Measurements from ENCODE around the gene LRRC43. TPM values are rescaled to one million over a fixed set of nuclear protein-coding genes. Genes with fewer than 3 reads are reported as not detected.

The LRRC43 gene
- polyA plus RNA-seq, 1 donor from 2014 or later: 4.8 TPM

DNA sequence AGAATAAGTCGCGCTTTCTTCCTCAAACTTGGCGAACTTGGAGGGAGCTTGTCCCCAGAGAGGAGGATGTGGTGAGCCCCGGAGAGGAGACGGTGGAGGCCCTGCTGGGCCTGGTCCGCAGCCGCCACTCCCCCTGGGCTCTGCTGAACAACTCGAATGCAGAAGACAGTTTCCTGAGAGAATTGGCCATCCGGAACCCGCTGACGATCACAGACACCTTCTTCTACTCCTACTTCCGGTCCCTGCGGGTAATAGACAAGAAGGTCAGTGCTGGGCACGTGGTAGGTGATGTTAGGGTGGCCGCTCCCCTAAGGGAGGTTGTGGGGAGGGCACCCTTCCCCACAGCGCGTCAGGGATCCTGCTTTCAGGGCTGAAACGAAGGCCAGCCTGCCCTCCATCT, 1.6 kb downstream of the LRRC43 start:
- H3K9ac ChIP-seq (ENCODE audit: low read length): no peak overlapping the region
- H4K20me1 ChIP-seq (ENCODE audit: insufficient read depth): no peaks in the 10 kb centered on the region
- no peak overlapping the region for H3K27ac ChIP-seq (ENCODE audit: low read length)
- no peak overlapping the region for H3K4me2 ChIP-seq (ENCODE audit: low read length)
- no peak overlapping the region for H3K4me3 ChIP-seq (ENCODE audit: low read length)
- no peaks in the 10 kb centered on the region for H3K9me2 ChIP-seq (ENCODE audit: insufficient read depth, low read length)
- H3K9me3 ChIP-seq (ENCODE audit: low read length): no peaks in the 10 kb centered on the region
- H3K36me3 ChIP-seq (ENCODE audit: insufficient read depth, low read length): no peaks in the 10 kb centered on the region
- peaks cover 14% of the 10 kb centered on the region for H3K27me3 ChIP-seq (ENCODE audit: insufficient read depth, low read depth, low read length)
- no peaks in the 10 kb centered on the region for H3F3A ChIP-seq (ENCODE audit: insufficient read depth, low read length, poor library complexity, severe bottlenecking)
- TF ChIP-seq, protein P1, sequence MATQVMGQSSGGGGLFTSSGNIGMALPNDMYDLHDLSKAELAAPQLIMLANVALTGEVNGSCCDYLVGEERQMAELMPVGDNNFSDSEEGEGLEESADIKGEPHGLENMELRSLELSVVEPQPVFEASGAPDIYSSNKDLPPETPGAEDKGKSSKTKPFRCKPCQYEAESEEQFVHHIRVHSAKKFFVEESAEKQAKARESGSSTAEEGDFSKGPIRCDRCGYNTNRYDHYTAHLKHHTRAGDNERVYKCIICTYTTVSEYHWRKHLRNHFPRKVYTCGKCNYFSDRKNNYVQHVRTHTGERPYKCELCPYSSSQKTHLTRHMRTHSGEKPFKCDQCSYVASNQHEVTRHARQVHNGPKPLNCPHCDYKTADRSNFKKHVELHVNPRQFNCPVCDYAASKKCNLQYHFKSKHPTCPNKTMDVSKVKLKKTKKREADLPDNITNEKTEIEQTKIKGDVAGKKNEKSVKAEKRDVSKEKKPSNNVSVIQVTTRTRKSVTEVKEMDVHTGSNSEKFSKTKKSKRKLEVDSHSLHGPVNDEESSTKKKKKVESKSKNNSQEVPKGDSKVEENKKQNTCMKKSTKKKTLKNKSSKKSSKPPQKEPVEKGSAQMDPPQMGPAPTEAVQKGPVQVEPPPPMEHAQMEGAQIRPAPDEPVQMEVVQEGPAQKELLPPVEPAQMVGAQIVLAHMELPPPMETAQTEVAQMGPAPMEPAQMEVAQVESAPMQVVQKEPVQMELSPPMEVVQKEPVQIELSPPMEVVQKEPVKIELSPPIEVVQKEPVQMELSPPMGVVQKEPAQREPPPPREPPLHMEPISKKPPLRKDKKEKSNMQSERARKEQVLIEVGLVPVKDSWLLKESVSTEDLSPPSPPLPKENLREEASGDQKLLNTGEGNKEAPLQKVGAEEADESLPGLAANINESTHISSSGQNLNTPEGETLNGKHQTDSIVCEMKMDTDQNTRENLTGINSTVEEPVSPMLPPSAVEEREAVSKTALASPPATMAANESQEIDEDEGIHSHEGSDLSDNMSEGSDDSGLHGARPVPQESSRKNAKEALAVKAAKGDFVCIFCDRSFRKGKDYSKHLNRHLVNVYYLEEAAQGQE (IDR thresholded peaks at IDR 0.05; ENCODE audit: borderline replicate concordance): no peak
- TF ChIP-seq RAD21 (conservative IDR thresholded peaks at IDR 0.05) (no peak), EZH2 (IDR thresholded peaks at IDR 0.05; ENCODE audit: borderline replicate concordance, insufficient read depth, low read length, poor library complexity, severe bottlenecking) (no peak), EP300 (conservative IDR thresholded peaks at IDR 0.05; ENCODE audit: poor library complexity, severe bottlenecking) (no peak), TAF1 (IDR thresholded peaks at IDR 0.05; ENCODE audit: low read depth) (no peak), MXI1 (conservative IDR thresholded peaks at IDR 0.05; ENCODE audit: poor library complexity, severe bottlenecking) (no peak), POLR2AphosphoS5 (IDR thresholded peaks at IDR 0.05) (no peak), CTCF (IDR thresholded peaks at IDR 0.05; ENCODE audit: poor library complexity, severe bottlenecking) (no peak), SMC3 (conservative IDR thresholded peaks at IDR 0.05; ENCODE audit: poor library complexity) (no peak)
- H3K79me2 ChIP-seq (replicated peaks; ENCODE audit: insufficient read depth, low read length): no peaks in the 10 kb centered on the region
- no peak overlapping the region for H2AFZ ChIP-seq (ENCODE audit: low read depth, low read length)

GRCh38 chr12:122185079-122185478, 2.2 kb downstream of the LRRC43 start:
- Histone ChIP-seq H3K27ac (ENCODE audit: low read length) (no peak overlapping the region), H3K9me3 (ENCODE audit: low read length) (no peaks in the 10 kb centered on the region), H3K9me2 (ENCODE audit: insufficient read depth, low read length) (no peaks in the 10 kb centered on the region), H3K79me2 (replicated peaks; ENCODE audit: insufficient read depth, low read length) (no peaks in the 10 kb centered on the region), H2AFZ (ENCODE audit: low read depth, low read length) (no peak overlapping the region), H3F3A (ENCODE audit: insufficient read depth, low read length, poor library complexity, severe bottlenecking) (no peaks in the 10 kb centered on the region), H3K36me3 (ENCODE audit: insufficient read depth, low read length) (no peaks in the 10 kb centered on the region), H3K27me3 (ENCODE audit: insufficient read depth, low read depth, low read length) (peaks cover 14% of the 10 kb centered on the region), H4K20me1 (ENCODE audit: insufficient read depth) (no peaks in the 10 kb centered on the region), H3K4me3 (ENCODE audit: low read length) (no peak overlapping the region), H3K4me2 (ENCODE audit: low read length) (no peak overlapping the region), H3K9ac (ENCODE audit: low read length) (no peak overlapping the region)
- no peak for TF ChIP-seq SMC3 (conservative IDR thresholded peaks at IDR 0.05; ENCODE audit: poor library complexity)
- no peak for TF ChIP-seq EP300 (conservative IDR thresholded peaks at IDR 0.05; ENCODE audit: poor library complexity, severe bottlenecking)
- TF ChIP-seq MXI1 (conservative IDR thresholded peaks at IDR 0.05; ENCODE audit: poor library complexity, severe bottlenecking): no peak
- no peak for TF ChIP-seq EZH2 (IDR thresholded peaks at IDR 0.05; ENCODE audit: borderline replicate concordance, insufficient read depth, low read length, poor library complexity, severe bottlenecking)
- no peak for TF ChIP-seq CTCF (IDR thresholded peaks at IDR 0.05; ENCODE audit: poor library complexity, severe bottlenecking)
- no peak for TF ChIP-seq TAF1 (IDR thresholded peaks at IDR 0.05; ENCODE audit: low read depth)
- no peak for TF ChIP-seq RAD21 (conservative IDR thresholded peaks at IDR 0.05)
- TF ChIP-seq POLR2AphosphoS5 (IDR thresholded peaks at IDR 0.05): no peak
- TF ChIP-seq, protein P1 (IDR thresholded peaks at IDR 0.05; ENCODE audit: borderline replicate concordance): no peak

Data from neural cell (in vitro differentiated cells).